NCI-H2196 treated with DMSO at 0.1 percent for 48 hours (cell line): ENCODE measurements around the gene TXNDC5.
"Not testable (repeated sequence)": the region's sequence is repeated elsewhere in the genome, so short reads cannot be mapped to it uniquely, and the experiment has no call there.

Experiments used
- DNase-seq: peaks from one replicate; lab custom pipeline; 2025; ENCODE audit not compliant: unreplicated experiment; lab: John Stamatoyannopoulos, UW

Gene TXNDC5

DNA sequence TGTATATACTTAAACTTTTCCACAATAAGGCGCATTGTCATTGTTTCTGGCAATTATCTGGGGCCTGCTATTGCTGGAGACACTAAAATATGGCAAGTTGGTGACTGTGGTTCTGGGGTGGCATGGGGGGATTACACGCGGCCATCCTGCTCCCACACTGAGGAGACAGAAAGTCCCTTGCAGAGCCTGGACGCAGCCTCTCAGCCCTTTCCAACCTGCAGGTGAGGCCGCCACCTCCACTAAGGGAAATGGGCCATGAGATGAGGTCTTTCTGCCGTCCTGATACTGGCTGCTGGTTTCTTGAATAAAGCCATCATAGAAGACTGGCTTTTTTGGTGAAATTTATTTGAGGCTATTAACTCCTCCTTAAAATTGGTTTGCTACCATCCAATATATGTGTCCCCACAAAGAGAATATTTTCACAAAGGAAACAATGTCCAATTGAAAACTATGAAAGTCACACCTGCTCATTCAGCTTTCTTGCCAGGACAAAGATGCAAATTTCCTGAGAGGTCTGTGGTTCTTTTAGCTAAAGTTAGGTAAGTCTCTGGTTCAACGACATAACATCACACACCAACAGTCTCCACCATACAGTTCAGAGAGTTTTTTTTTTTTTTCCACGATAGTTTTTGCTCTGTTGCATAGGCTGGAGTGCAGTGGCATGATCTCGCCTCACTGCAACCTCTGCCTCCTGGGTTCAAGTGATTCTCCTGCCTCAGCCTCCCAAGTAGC, 13.0 kb downstream of the TXNDC5 start:
- no peak for DNase-seq

DNA sequence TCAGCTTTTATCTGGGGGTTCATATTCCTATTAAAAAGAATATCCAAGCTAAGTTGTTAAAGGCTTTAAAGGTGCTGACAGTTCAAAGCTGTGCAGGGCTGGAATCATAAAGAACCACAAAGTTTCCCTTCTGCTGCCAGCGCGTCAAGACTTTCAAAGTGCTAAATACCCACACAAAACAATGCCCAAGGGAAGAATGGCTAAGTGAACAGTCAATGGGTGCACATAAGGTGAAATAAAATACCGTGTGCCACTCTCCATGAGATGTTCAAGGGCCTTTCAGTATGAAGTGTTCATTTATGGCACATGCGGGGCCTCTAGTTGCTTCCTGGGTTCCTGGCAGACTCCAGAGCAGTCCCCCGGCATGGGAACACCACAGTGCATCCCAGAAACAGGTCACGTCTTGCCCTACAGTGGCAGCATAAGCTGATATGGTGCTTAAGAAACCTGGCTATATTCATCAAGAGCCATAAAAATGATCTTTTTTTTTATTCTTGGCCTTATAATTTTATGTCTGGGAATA, 14.1 kb downstream of the TXNDC5 start:
- no peak for DNase-seq

DNA sequence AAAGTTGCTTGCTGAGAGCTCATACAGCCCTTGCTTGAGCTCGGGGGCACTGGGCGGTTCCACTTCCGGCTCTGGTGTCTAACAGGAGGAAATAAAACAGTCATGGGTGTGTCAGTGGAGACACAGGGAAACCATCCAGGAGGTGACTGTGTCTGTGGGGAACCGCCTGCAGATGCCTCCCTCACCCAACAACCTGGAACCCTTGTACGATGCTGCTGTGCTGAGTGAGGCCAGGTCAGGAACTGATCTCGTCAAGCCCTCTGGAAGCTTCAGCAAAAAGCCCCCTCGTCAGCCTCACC, 15.5 kb downstream of the TXNDC5 start:
- DNase-seq: no peak

DNA sequence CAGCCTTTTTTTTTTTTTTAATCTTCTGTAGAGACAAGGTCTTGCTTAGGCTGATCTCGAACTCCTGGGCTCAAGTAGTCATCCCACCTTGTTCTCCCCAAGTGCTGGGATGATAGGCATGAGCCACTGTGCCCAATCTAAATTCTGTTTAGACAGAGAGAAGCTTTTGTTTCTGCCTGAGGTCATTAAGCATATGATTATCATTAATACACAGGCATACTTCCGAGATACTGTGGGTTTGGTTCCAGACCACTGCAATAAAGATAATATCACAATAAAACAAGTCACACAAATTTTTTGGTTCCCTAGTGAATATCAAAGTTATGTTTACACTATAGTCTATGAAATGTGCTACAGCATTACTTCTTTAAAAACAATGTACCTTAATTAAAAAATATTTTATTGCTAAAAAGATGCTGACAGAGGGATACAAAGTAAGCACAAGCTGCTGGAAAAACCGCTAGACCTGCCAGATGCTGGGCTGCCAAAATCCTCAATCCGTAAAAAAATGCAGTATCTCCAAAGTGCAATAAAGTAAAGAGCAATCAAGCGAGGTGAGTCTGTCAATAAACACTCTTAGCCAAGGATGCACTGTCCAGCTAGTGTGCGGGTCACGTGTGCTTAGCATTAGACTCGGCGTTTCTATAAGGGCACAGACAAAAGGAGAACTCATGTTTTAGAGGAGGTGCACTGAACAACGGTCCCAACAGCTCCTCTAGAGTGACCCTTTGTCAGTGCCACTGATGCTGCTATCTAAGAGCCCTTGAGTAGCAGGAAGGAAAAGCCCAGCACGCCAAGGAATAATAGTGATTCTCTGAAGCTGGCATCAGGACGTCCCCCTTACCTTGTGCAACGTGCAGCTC, 16.1 kb downstream of the TXNDC5 start:
- DNase-seq: no peak

DNA sequence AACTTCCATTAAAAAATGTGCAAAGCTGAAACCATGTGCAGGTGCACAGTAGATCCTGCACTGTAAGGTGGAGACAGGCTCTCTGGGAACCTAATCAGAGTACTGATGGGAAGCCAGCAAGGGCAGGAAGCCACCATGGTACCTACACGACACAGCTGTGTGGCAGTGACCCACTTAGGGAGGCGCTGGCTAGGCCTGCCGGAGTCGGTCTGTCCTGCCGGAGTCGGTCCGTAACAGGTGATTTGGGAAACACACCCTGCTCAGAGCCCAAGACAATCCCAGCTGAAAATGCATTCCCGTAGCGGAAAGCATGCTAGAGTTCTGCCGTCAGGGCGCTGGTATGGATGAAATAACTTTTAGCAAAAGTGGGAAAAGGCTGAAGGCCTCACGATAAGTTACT, 17.2 kb downstream of the TXNDC5 start:
- DNase-seq: no peak

DNA sequence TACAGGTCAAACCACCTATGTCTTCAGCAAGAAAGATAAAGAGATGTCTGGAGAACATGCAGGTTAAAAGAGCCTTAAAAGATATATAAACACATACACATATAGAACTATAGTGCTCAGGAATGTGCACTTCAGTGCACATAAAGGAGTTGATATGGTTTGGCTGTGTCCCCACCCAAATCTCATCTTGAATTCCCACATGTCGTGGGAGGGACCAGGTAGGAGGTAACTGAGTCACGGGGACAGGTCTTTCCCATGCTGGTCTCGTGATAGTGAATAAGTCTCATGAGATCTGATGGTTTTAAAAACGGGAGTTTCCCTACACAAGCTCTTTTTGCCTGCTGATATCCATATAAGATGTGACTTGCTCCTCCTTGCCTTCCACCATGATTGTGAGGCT, 18.2 kb downstream of the TXNDC5 start:
- DNase-seq: not testable (repeated sequence)

DNA sequence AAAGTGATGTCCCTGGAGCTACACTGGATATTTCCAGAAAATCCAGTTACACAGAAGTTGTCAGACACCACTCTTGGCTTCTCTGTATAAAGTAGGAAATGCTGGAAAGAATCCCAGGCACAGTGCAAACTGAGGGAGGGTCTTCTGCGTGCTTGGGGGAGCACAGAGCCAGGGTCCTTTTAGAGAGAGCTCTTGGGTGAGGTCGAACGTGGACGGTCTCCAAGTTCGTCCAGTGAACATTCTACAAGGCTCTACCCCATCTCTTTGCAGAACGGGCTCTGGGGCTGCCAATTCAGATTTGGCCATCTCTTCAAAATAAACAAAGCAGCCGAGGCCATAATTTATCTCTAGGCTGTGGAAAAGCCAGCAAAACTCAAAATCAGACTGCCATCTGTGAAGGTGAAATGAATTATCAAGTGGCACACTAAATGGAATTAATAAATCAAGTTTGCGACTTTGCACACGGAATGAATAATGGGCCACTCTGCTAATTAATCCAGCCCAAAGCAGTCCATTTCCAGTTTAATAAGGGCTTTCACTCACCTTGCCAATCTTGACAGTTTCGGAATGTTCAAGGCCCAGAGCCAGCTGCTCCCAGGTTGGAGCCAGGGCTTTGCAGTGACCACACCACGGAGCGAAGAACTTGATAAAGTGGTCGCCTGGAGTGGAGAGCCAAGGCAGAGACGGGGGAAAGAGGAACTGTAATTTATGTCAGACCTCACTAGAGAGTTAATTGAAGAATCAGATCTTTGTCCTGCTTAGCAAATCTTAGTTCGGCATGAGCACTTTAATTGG, 19.3 kb downstream of the TXNDC5 start:
- DNase-seq: no peak

DNA sequence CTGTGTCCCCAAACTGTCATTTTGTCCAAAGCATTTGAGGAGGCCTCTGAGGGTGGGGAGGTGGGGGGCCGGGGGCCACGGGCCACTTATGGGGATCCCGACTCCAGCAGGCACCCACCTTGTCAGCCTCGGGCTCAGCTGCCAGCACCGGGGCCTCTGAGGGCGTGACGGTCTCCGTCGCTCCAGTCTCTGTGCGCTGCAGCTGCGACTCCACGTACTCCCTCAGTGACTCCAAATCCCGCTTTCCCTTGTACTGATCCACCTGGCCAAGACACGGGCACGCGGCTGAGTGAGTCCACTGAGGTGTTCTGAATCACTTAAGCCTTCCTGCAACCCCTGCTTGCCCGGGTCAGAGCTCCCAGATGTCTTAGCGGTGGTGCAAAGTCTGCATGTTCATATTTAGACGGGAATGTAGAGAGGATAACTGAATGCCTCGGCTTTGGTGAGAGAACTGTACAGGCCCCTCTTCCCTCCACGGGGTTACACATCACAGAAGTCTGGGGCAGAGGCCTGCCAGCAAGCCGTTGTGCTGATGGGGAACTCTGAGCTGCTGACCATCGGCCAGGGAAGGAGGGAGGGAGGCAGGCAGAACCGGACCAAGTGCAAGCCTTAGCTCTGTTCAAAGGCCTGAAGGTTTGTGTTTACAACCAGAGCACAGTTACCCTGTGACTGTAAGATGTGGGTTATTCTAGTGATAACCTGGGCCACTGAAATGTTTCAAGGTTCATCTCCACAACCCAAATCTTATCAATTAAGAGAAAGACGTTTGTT, 21.8 kb downstream of the TXNDC5 start:
- DNase-seq: no peak

DNA sequence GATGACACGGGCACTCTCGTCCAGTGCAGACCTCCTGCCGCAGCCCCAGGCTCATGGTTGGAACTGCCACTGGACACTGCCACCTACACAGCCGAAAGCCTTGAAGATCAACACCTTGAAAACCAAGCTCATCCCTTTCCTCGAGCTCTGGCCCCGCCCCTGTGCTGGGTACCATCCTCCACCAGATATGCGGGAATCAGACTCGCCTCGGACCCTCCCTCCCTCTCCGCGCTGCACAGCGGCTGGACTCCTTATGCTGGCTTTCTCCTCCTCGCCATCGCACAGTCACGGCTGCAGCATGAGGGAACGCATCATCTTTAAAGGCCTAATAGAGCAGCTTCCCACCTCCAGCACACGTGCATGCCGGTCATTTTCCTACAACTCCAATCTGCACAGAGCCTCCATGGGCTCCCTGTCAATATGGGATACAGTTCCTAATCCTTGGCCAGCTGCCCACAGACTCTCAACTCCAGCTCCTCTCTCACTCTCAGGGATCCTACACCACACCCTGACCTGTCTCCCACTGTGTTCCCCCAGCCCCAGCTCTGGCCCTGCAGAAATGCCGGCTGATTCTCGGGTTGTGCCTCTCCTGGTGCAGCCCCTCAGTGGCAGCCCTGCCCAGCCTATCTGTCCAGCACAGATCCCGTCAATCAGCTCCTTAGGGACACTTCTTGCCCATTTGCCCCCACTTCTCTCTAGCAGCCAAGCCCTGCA, 23.2 kb downstream of the TXNDC5 start:
- DNase-seq: no peak

DNA sequence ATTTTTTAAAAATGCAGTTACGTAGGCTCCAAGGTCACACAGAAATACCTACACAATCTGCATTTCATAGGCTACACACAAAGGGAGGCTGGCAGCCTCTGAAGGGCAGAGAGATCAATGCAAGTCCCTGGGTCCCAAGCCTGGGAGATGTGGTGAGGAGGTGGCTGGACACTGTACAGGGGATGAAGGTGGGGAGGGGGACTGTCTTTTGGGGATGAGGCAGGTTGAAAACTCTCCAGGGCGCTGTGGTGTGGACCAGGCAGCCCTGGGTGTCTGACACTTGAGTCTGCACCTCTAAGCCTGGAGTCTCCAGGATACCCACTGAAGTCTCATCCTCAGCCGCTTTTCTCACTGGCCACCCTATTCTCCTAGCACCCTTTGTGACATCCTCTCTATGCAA, 24.5 kb downstream of the TXNDC5 start:
- no peak for DNase-seq

DNA sequence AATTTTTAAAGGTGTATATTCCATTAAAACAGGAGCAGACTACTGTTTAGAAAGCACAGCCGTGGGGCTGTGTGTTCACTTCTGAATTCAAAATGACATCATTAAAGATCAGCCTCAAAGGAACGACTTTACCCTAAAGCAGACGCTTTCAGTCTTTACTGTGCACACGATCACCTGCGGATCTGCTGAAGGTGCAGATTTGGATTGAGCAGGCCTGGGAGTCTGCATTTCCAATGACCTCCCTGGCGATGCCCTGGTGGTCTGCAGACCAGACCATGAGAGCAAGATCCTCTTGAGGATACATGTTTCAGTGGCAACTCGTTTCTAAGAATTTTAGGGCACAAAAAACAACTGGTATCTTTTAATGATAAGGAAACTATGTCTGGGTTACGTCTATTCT, 27.2 kb downstream of the TXNDC5 start:
- no peak for DNase-seq

DNA sequence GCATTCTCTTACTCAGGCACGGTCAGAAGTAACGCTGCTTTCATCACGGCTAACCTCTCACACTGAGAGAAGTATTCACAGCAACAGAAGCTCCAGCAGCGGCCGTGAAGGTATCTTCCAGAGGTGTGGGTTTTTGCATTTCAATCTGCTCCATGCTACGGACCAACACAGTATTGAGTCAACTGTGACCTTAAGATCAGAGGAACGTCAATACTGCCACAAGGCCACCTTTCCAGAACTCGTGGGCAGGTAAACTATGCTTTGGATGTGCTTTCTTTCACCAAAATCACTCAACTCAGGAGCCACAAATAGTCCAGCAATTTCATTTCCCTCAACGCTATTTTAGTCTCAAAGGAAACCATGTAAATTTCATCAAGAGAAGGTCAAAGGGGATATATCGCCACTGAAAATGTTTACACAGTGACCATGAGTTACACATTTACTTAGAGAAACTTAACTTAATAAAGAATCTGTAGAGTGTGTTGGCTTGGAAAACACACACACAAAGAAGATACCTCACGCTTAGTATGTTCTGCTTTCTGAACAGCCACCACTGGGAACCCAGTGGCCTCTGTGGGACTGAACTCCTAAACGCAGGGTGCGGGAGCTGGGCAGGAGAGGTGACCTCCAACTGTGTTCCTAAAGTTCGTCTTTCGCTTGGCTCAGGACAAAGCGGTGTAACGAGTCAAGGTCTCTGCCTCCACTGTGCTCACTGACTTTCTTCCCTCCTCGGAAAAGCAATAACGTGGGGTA, 27.9 kb downstream of the TXNDC5 start:
- DNase-seq: no peak

DNA sequence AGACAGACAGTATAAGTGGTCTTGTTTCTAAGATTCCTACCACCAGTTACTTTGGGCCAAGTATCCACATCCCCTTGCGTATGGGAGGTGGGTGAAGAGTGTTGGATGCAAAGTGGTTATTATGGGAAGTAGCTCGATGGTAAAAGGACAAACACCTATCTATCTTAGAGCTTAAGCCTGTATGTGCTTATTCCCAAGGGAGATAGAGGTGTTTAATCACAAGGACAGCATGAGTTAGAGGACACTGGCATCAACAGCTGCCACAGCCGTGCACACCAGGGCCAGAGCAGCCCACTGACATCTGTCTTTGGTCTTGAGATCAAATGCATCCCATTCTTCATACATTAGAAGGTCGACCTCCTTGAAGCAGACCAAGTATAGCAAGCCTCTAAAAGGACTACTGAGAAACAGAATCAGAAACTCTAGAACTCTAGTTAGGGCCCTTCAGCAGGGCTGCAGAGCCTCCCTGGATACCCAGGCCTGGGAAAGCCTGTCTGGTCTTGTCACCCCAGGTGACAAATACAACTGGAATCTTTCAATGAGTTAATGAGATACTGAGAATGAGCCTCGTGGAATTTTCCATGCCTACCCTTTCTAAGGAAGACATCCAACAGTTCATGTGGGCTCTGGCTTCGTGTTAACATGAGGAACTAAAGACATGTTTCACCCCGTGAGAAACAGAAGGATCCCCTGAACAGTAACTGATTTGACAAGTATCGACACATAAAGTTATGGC, 28.7 kb downstream of the TXNDC5 start:
- no peak for DNase-seq

DNA sequence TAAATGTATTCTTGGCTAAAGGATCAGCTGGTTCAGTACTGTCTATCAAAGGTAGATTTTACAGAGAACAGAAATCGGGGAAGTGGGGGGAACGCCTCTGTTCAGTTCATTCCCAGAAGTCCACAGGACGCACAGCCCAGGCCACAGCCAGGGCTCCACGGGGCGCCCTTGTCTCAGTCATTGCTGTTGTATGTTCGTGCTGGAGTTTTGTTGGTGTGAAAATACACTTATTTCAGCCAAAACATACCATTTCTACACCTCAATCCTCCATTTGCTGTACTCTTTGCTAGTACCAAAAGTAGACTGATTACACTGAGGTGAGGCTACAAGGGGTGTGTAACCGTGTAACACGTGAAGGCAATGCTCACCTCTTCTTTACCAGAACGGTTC, 29.9 kb downstream of the TXNDC5 start:
- DNase-seq: no peak

DNA sequence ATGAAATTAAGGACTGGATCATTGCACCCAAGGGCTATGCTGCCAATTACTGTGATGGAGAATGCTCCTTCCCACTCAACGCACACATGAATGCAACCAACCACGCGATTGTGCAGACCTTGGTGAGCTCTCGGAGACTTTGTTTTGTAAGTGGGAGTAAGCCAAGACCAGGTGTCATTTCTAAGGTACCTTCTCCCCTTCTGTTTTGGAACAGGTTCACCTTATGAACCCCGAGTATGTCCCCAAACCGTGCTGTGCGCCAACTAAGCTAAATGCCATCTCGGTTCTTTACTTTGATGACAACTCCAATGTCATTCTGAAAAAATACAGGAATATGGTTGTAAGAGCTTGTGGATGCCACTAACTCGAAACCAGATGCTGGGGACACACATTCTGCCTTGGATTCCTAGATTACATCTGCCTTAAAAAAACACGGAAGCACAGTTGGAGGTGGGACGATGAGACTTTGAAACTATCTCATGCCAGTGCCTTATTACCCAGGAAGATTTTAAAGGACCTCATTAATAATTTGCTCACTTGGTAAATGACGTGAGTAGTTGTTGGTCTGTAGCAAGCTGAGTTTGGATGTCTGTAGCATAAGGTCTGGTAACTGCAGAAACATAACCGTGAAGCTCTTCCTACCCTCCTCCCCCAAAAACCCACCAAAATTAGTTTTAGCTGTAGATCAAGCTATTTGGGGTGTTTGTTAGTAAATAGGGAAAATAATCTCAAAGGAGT, 30.4 kb downstream of the TXNDC5 start:
- no peak for DNase-seq

DNA sequence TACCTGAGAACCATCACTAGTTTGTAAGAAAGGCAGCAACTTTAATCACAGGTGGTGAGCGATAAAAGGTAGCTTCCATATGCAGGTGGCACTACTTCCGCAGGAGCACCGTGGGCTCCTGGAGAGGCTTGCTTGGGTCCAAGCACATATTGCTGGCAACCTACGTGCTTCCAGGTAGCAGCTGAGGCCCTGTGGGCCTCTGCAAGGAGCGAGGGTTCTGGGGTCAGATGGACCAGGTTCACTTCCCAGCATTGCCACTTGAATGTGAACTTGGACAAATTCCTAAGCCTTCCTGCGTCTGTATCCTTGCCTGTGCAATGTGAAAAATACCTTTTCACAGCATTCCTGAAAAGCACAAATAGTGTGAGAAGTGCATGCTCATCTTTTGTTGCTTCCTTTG, 31.0 kb downstream of the TXNDC5 start:
- DNase-seq: no peak

DNA sequence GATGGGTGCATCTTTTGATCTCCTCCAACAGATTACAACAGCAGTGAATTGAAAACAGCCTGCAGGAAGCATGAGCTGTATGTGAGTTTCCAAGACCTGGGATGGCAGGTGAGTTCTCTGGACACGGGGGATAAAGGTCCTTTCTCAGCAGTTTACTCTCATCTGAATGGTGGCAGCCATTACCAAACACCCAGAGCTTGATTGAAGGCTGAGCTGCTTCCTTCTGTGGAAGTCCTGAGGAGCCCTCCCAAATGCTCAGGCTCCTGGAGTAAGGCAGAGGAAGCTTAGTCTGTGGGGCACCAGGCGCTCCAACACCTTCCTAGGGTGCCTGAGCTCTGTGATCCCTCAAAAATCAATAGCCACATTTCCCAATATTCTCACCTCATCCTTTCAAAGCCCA, 31.5 kb downstream of the TXNDC5 start:
- no peak for DNase-seq

DNA sequence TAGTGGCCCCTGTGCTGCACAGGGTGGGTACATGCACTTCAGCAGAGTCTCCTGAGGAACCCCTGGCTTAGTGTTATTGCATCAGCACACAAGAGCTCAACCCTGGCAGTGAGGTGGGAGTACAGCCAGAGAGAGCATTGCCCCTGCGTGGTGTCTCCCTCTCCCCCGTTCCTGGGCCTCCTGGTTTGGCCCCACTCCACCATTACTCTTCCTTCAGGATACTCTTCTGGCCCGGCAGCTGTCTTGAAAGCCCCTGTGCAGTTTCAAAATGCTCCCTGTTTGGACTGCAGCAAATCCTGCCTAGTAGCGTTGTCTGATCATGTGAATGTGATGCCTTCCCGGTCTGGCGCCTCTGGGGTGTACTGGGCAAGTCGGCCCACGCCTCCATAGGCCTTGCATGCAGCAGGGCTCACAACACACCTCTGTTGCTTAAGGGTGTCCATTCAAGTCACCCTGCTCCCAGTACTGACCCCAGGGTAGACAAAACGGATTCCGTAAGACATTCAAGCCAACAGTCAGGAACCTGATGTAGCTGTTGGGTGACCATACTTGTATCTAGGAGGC, 32.1 kb downstream of the TXNDC5 start:
- DNase-seq: no peak
